GM19395 (cell line): ENCODE data around the gene IQSEC1.

Experiments
- ATAC-seq: cut with Tn5 transposase; IDR thresholded peaks from one replicate; pipeline ENCODE4 v1.9.1; 2021; ENCODE audit warnings: mild to moderate bottlenecking, moderate library complexity; ENCODE audit not compliant: unreplicated experiment

Gene IQSEC1

DNA sequence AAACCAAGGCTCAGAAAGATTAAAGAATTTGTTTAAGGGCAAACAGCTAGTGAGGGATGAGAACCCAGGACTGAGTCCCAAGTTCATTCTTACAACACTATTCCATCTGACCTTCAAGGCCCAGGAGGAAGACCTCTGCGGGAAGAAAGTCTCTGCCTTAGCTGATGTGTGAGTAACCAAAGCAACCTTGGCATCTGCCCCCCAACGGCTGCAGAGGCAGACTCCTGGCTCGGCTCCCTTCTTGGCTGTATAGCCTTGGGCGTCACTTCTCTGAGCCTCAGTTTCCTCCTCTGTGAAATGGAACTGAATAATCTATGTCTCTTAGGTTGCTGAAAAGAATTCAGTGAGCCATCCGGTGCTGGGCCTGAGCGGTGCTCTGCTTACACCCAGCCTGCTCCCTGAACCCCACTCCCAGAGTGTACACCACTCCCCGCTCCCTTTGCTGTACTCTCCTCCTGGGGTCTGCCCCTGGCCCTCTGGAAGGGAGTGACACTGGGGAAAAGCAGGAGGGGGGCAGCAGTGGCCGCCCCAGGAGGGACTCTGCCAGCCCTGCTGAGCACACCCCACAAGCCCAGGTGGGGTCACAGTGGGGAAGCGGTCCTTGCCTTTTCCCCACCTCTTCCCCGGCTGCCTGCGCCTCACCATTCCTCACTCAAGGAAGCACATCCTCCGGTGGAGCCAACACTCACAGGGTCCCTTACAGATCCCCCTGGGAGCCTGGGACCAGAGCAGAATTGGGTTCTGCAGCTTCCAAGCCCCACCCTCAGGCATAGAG is 97.3 kb downstream of the IQSEC1 start:
- no peak for ATAC-seq

DNA sequence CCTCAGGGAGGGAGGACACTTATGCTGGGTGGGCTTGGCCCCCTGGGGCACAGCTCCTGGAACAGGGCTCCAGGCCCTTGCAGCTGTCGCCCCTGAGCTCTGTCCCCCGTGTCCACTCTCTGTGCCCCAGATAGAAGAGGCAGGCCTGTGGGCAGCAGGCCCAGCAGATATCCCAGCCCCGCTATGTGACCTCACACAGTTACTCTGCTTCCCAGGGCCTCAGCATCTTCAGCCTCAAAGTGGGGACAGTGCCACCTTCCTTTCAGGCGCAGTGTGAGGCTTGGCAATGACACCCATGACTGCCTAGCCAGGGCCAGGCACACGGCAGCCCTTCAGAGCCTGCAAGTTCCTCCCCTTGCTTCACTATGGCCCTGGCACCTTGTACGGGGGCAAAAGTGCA is 98.4 kb downstream of the IQSEC1 start:
- no peak for ATAC-seq

DNA sequence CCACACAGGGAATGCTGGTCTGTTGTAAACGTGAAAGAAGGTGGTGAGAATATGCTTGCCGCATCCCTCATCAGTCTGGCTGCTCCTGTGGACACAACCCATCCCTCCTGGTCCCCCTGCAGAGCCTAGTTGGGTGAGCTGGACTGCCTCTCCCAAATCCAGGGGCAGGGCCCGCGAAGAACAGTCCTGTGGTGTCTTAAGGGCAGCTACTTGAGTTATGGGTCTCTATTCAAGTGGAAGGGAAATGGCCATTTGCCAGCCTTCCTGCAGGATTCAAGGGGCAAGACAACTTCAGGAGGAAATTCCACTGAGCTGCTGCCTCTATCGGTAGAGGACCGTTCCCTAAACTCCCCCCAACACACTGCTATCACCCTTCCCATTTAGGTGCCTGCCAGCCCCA is 98.9 kb downstream of the IQSEC1 start:
- ATAC-seq = no peak

DNA sequence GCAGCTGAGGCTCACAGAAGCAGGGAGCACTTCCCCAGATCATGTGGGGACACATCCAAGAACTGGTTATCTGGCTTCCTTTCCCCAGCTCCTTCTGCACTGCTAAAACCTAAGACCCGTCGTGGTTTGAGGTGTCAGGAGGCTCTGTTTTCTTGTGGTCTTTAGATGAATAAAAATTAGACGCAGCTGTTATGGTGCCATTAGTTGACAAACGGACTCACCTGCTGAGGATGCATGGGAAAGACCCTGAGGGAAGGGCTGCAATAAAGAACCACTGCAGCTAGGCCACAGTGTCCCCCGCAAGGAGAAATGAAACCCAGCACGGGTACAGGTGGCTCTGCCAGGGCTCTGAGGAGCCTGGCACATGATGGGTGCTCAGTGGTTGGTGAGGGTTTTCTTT is 99.4 kb downstream of the IQSEC1 start:
- no peak for ATAC-seq

DNA sequence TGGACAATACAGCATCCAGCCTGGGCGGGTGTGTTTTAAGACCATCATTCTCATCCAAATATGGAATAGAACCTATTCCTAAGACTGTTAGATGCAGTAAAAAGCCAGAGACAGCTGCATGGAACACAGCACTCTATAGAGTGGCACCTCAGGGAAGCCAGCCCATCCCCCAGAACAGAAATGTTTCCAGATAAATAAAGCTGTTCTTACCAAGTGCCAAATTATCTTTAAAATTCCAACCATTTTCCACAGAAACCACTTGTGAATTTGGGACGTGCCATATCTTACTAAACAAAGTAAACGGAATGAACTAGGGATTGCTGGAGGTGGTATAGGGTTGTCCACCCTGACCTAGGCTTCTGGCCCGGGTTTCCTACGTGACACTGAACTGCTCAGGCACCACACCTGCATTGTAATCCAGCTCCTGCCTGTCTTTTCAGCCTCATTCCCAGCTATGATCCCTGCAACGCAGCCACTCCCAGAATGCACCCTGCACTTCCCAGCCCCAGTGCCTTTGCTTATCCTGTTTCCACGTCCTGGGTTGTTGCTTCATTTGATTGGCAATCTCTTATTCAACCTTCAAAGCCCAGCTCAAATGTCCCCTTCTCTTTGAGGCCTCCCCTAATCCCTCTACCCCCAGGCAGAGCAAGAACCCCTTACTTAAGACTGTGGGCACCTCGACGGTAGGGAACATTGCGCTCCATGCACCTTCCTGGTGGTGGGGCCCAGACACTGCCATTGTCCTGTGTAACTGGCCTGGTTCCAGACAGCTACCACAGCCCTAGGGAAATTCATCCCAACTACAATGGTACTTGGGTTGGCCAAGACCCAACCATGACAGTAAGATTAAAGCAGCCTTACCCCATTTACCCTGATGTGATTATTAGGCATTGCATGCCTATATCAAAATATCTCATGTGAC is 100.2 kb downstream of the IQSEC1 start:
- no peak for ATAC-seq

DNA sequence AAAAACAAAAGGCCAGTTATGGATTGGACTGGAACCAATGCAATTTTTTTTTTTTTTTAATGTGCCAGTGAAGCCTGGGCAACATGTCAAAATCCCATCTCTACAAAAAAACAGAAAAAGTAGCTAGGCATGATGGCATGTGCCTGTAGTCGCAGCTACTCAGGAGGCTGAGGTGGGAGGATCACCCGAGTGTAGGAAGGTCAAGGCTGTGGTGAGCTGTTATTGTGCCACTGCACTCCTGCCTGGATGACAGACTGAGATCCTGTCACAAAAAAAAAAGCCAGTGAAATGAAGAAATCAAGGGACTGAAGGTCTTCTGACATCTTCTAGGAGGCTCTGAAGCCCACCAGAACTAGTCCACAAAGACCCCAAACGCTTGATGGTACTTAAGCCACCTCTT is 101.2 kb downstream of the IQSEC1 start:
- no peak for ATAC-seq

DNA sequence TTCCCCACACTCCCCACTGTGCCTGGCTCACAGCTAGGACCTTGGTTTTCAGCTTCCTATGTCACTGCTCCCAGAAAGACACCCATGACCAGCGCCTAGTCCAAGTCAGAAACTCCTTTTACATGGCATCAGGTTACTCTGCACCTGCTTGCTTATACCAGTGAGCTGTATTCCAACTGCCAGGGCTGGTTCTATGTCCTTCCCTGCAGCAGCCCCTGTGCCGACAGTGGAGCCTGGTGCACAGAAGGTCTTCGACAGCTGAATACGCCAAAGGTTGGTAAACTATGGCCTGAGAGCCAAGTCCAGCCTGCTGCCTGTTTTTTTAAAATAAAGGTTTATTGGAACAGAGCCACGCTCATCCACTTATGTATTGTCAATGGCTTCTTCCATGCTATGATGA is 102.5 kb downstream of the IQSEC1 start:
- no peak for ATAC-seq

DNA sequence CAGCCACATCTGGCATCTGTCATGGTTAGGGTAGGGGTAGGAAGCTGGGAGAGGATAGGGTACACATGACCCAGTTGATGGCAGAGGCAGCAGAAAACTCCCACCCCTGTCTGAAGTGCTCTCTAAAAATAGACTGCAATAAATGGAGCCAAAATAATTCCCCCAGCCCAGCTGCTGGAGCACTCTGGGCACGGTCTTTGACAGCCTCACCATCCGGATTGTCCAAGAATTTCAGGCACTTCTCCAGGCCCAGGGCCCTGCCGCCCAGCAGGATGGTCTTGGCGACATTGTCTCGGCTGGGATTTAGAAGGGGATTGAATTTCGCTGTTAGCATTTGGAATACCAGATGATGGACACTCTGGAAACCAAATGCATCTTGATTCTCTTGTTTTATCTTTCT is 103.7 kb downstream of the IQSEC1 start:
- ATAC-seq = no peak

DNA sequence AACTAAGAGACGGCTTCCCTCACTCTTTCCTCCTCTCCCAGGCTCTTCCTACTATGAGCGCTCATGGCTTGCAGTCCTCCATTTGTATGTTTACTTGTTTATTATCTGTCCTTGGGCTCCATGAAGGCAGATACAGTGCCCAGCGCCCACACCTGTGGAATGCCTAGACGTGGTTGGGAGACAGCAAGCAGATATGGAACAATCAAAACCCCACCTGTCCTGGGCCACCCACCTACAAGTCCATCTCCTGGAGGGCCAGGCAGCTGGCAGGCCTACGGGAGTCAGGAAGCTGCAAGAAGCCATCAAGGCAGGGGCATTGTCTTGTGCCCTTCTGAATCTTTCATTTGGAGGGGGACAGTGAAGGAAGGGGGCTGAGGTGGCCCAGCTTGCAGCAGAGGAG is 104.7 kb downstream of the IQSEC1 start:
- no peak for ATAC-seq

DNA sequence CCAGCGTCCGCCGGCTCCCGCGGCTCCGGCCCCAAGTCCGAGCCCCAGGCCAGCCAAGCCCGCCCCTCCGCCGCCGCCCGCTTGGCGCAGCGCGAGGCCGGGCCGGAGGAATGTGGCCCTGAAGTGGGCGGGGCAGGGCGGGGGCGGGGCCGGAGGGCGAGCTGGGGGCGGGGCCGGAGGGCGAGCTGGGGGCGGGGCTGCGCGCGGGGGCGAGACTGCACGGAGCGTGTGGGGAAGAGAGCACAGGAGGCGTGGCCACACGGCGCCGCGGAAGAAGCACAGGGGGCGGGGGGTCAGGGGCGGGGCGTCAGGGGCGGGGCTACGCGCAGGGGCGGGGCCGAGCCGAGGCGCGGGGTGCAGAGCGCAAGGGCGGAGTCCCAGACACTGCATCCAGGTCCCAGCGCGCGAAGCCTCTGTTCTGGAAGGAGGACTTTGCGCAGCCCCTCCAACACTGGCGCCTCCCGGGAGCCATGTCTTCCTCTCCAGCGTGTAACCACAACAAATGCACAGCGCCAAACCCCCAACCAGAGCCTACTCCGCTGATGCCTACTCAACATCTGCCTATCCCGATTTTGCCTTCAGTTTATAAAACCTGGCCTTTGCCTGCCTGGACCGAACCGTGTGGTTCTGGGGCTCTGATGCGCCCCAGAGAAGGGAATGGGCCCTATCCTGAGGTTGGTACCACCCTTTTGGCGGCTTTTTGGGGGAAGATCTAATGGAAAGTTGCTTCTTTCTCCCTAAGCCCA is 105.5 kb downstream of the IQSEC1 start:
- ATAC-seq = peak; percentile 65

DNA sequence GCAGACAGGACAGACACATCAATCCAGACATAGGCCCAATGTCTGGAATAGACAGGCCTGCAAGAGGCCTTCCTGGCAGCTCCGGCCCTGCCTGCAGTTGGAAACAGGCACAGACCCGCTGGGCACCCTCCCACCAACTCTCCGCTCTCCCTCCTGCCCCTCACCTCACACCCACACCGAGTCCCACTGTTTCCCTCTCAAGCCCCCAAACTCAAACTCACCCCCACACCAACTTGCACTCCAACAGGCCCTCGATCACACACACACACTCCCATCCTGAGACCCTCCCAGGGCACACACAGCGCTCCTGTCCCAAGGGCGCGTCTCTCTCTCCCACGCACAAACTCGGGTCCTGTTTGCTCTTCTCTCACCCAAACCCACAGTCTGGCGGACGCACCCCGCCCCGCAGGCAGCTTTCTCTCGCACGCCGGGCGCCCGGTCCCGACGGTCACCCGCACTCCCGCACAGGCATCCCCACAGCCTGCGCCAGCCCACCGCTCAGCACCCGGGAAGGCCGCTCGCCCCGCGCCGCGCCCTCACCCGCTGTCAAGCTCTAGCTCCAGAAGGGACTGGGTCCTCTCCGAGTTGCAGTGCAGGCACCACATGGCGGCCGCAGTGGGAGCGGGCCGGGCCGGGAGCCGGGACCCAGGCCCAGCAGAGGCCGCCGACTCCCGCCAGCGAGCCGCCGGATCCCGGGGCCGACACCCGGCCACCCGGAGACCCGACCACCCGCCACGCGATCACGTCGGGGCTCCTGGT is 106.2 kb downstream of the IQSEC1 start:
- peak; percentile 18 for ATAC-seq

DNA sequence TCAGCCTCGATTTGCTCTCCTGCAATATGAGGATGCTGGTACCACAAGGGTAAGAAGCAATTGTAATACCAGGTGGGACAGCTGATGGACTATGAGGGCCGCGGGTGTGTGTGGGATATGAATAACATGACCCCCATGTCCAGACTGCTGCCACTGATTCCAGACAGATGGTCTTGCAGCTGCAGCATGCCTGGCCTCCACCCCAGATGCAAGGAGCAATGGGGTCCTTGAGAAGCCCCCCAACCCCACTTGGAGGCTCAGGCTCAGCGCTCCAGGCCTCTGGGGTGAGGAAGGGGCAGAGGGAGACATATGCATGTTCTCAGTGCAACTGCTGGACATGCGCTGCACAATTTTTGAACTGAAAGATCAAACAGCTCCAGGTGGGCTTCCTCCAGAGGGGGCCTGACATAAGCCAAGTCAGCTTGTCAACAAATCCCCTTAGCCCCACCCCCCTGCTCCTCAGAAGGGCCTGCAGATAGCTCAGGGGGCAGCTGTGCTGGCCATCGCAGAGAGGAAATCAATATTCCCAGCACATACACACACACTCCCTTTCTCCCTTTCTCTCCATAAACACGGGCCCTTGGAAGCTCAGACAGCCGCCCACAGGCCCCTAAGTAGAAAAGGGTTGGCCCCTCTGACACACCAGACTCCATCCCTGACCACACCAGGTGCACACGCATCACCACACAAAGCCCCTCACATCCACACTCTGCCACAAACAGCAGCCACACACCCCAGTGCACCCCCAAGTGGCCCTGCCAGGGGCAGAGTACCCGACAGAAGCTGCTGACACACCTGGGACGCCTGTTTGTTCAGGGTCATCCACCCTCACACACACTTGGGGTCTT is 107.0 kb downstream of the IQSEC1 start:
- no peak for ATAC-seq

DNA sequence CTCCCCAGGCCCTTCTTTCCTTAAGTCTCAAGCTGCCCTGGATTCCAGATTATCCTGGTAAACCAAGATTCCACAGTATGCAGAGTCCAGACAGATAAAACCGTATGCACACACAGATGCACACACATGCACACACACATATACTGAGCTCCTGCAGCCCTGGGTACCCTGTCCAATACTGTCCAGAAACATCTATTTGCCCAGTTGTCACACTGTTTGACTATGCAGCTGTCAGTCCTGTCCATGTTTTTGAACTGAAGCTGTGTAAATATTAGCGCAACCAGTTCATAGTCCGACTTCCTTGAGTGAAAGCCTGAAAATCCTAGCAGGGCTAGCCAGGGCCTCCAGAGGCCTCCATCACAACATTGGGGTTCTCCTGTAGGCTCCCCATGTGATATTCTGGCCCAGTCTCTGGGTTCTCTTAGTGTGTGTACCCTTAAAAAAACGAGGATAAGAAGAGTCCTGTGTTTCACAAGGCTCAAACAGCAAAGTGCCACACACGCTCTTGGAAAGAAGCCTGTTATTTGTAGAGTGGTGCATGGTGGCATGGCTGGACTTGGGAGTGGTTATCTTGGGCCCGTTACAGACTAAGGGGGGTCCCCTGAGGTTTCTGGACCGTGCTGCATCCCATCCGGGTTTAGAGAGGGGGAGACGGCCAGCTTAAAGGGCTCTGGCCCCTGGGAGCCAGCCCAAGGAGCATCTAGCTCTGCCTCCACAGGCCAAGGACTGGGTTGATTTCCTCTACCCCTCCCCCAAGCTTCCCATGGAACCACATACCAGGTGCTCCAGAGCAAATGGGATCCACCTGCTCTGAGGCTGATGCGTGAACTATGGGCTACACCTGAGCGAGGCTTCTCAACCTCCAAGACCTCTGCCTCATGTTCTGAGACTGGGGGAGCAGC is 108.3 kb downstream of the IQSEC1 start:
- ATAC-seq = no peak

DNA sequence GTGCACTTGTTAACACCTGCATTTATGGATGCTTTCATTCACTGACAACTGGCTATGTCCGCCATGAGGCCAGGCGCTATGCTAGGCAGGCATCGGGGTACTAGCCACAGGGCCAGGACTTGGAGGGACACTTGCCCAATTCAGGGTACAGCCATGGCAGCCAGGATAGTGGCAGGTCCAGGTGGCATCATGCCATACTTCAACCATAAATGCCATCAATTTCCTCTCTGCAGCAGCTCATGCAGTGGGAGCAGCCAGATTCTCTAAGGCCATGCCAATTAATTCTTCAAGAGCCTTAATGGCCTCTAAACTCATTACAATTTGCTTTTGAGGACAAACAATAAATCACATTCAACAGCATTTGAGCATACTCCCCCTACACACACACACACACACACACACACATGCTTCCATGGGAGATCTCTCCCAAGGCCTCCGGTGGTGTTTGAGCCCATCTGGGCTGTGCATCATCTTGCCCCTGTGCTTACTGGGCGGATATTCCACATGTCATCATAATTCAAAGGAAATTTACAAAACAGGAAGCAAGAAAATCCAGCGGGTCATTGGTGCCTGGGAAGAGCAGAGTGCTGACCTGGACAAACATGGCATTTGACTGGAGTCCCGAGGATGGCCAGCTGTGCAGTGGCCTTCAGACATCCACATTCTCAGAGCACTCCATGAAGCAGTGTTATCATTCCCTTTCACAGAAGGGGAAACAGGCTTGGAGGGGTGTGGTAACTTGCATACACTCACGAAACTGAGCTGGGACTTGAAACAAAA is 109.1 kb downstream of the IQSEC1 start:
- no peak for ATAC-seq

DNA sequence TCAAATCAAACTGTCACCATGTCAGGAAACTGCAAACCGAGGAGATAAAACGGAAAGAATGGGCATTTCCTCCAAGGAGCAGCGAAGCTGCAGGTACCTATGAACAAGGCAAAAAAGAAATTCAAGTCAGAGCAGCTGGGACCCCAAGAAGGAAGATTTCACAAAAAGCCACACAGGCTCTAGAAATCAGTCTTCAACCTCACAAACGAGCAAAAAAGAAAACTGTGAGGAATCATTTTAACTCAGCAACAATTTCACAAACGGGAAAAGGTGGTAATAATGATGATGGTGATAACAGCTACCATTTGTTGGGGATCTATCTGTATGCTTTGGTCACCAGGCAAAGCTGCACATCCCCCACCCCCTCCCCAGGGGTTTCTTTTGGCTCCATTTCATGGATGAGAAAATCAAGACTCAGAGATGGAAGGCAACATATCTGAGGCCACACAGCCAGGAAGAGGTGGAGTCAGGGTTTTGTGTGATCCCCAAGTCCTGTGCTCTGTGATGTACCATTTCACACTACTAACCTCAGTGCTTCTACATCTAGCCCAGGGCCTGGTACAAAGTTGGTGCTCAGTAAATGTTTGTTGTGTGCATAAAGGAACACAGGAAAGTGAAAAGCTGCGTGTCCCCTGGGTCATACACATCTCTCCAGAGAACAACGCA is 109.9 kb downstream of the IQSEC1 start:
- no peak for ATAC-seq

DNA sequence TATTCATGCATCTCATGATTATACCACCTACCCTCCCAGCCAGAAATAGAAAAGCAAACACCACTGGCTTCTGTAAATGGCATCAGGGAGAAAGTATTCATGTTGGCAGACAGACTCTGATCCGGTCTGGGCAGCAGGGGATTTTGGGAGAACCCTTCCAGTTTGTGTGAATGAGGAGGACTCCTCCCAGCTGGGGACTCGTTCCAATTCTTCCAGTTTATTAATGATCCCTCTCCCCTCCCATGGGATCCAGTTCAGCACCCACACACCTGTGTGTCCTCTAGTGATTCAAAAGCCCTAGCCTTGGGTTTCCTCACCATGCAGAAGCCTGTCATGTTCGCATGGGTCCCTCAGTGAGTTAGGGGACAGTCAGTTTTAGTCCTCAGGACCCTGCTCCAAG is 110.9 kb downstream of the IQSEC1 start:
- ATAC-seq = no peak

DNA sequence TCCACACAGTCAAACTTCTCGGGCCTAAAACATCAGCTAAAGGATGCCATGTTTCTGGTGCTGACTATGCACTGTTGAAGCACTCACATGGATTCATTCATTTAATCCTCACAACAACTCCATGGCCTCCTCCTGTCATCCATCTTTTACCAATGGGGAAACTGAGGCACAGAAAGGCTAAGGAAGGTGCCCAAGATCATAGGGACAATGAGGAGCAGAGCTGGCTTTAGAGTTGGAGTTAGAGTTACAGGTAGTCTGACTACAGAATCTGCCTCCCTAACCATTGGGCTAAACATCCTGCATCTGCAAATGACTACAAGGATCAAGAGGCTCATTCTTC is 111.6 kb downstream of the IQSEC1 start:
- no peak for ATAC-seq
